IPS-18c (cell line): ENCODE data around the gene C2orf78.
A peak's percentile ranks its signal among the peaks of the same experiment; 100 is the strongest.
"Not testable (repeated sequence)": the region's sequence is repeated elsewhere in the genome, so short reads cannot be mapped to it uniquely, and the experiment has no call there.

Experiments used
- H3K4me3 ChIP-seq: 2 replicates; pipeline ENCODE4 v1.7.0; 2013; ENCODE audit warnings: low read depth, mild to moderate bottlenecking, low read length, moderate library complexity; ENCODE audit not compliant: insufficient read depth
- H3K9me3 ChIP-seq: one replicate; pipeline ENCODE4 v1.6.1; 2013; ENCODE audit warnings: mild to moderate bottlenecking, low read length, moderate library complexity; ENCODE audit not compliant: control insufficient read depth, insufficient read depth

The C2orf78 gene, protein sequence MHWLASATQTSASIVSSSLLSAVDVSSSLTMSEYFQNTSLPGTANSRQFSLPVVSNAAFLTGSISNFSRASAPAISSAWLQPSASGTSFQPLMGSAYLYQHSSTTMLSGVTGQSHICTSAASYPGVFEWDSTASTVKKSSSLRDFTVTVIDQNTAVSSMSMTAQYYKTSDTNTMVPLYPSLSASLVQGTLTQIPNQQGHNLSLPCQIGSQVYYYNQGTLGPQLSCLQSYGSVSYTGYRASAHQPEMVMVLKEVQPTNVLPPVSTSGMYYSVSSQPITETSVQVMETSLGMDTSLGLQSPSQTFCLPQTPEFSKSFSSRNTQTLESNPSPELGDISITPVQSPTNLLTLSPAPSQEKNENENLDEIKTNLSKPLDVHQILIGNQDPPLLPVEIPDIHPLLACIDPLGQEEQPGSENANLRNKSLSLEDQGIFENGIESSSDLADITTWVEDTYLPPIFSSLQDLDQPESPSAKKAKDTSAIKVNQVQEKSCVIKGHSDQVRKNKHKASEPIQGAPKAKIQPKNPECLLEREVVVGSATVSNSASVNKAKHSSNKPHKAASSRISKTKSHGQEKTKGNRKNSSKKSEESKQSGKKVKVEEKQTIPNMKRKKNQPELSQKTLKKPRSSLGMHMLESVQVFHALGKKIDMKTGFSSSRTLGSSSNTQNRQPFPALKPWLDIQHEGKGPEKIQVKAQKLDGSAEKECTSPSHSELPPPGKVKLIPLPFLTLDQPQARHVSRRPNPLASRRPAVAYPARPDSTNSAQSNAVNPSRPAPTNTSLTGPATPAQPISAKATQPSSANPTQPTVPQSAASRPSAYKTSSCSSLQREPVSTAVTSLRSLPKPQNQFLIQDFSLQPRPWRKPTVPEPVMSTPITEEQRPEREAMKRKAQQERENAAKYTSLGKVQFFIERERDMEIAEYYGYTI

DNA sequence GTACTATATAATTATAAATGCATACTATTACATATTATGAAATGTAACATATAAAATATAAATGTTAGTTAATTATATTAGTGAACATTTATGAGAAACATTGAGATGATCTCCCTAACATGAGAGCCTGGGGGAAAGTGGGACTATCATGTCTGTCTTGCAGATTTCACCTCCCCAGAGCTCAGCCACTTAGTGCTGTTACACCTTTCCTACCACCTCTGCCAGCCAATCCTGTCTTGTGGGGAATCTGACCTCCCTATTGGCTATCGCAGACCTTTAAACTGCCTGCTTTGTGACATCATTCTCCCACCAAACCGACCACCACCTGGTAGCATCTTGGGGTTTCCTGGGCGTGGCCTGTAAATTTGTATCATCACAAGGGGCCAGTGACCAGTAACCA is at the start of gene C2orf78:
Gene C2orf78, plus strand, starts transcription at position 301 of the 400 bp plus-strand sequence. CDS start 127 bp downstream, outside the sequence.
- not testable (repeated sequence) for H3K4me3 ChIP-seq, H3K9me3 ChIP-seq

DNA sequence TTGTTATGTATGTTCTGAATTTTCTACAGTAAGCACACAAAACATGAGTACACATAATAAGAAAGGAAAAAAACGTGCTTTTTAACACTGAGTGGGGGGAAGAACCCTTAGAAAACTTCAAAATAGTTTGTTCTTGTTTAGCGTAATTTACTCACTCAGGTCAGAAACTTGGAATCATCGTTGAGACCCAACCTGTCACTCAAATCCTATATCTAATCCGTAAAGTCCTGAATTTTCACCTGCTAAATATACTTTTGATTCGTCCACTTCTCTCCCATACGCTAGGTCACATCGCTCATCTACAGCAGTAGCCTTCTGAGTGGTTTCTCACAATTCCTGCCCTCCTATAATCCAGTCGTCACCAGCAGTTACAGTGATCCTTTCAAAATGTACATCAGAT is 47.6 kb upstream of the C2orf78 start:
- Histone ChIP-seq H3K4me3 (peak overlapping the region; percentile 75), H3K9me3 (no peaks in the 10 kb centered on the region)

DNA sequence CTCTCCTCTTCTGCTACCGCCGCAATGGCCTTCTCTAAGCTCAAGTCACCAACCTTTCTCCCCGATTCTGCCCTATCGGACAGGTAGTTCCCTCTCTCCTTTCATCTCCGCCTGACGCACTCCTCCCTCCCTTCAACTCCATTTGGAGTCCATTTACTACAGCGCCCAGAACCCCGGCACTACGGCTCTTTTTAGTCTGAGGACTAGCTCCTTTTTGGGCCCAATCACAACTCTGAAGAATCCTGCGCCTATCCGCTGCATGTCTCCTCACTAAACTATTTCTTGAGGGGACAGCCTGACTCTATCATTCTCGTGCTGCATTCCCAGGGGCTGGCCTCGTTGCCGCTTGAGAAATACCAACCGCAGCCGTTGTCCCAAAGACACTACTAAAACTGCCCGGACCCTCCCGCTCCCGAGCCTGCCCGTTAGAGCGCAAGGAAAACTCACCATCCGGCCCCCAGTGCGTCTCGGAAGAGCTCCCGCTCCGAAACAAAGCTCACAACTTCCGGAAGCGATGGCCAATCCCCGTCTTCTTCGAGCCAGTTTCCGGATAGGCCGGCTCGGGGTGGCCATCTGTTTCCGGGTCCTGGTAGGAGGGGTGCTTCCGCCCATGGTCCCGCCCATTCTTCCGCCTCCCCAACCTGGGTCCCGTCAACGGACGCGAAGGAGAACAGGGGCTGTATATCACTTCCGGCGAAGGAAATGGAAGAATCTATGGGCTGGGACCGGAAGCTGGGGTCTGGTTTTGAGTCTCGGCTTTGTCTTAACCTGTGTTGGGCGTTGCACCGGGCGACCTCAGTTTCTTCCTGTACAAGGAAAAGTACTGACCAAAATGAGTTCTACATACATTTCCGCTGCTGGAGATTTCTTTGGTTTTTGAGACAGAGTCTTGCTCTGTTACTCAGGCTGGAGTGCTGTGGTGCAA is 46.9 kb upstream of the C2orf78 start, which contains the start of gene TPRKB:
Gene TPRKB, minus strand, starts transcription at position 491 of the 925 bp plus-strand sequence. CDS start 2,776 bp downstream, outside the sequence.
- peak within 1 kb of the TSS; percentile 75 for H3K4me3 ChIP-seq
- no peaks in the 10 kb centered on the region for H3K9me3 ChIP-seq

DNA sequence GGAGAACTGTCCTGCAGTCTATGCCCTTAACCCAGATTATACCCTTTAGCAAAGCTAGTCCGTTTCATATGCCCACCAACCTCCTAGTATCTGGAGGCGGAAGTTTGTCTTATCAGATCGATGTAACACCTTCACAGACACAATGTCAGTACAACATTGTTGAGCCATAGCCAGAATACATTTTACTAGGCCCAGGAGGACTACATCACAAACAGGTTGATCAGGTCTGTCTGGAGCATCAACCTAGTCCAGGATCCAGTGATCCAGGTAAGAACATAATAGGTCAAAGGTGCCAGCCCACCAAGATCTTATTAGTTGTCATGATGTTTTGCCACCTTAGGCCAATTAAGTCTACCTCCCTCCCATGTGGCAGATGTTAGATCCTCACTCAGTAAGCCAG is 44.9 kb upstream of the C2orf78 start:
- H3K9me3 ChIP-seq, result no peaks in the 10 kb centered on the region
- H3K4me3 ChIP-seq, result no peak overlapping the region

DNA sequence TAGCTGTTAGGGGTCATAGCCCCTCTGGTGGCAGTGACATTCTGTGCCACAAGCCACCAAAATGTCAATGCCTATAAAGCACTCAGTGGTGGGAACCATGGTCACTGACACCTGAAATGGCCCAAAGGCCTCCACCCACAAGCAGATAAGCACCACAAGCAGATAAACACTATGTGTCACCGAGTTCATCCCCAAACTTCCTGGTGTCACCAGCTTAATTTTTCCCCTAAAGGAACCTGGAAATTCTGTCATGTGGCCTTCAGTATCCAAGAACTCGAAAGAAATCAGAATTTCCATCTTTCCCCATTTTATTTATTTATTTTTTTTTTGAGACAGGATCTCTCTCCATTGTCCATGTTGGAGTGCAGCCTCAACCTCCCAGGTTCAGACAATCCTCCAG is 43.2 kb upstream of the C2orf78 start:
- H3K9me3 ChIP-seq, result no peaks in the 10 kb centered on the region

DNA sequence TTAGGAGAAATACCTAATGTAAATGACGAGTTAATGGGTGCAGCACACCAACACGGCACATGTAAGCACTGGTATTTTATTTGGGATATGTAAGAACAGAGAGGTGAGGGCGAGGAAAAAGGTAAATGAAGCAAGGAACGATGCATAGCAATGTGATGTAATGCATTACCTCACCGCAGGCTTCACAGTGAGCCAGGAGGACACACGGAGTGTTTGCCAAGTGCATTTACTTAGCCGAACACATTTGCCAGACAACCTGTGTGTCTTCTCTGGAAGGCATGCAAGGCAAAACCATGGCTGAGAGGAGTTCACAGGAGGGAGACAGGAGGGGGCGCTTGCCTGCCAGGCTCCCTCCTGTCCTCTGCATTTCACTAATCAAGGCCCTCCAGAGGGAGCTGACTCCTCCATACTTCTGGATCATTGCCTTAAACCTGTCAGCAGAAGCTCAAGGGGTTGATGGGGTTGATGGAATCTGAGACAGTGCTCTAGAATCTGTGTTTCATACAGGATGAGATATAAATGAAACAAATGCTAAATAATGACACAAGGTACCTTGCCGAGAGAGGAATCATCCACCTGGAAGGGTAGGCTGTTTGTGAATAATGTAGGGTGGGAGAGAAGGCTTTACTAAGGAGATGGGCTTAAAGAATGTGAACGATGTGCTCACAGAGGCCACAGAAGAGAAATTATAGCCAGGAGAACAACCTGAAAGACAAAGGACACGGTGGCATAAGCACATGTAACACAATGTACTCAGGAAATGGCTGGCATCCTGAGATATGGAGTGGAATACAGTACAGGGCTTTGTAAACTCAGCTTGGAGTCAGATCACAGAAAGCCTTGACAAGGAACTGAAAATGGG is 37.7 kb upstream of the C2orf78 start:
- no peaks in the 10 kb centered on the region for H3K9me3 ChIP-seq
- H3K4me3 ChIP-seq, result no peak overlapping the region

More for the DNA sequence above, 43.2 kb upstream of the C2orf78 start:
- no peak overlapping the region for H3K4me3 ChIP-seq

DNA sequence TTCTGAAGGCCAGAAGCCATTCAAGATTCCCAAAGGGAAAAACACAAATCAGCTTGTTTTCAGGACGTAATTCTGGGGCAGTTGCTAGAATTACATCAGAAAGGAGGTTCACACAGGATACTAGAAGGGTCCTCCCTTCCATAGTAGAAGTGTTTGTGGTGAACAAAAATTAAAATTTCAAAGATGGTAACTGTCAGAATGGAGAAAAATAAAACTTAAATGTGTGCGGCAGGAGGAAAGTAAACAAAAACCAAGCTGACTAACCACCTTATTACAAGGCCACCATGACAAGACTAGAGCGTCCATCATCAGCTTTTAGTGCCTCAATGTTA is 37.1 kb upstream of the C2orf78 start:
- H3K4me3 ChIP-seq, result no peak overlapping the region

DNA sequence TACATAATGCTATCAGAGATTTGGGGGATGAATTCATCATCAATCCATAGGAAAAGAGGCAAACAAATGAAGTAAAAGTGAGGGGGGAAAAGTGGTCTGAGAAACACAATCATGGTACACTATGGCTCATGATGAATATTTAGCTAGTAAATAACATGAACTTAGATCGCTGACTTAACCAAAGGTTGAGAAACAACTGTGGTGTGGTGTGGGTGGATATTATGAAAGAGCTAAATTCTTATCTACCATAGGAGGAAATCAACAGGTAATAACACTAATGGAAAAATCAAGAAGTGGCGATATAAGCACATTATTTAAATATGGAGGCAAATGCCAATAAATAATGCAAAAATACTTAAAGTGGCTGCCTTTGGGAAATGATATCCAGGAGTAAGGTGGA is 34.7 kb upstream of the C2orf78 start:
- Histone ChIP-seq H3K4me3 (no peak overlapping the region), H3K9me3 (no peaks in the 10 kb centered on the region)

More for the DNA sequence above, 37.1 kb upstream of the C2orf78 start:
- H3K9me3 ChIP-seq, result no peaks in the 10 kb centered on the region

DNA sequence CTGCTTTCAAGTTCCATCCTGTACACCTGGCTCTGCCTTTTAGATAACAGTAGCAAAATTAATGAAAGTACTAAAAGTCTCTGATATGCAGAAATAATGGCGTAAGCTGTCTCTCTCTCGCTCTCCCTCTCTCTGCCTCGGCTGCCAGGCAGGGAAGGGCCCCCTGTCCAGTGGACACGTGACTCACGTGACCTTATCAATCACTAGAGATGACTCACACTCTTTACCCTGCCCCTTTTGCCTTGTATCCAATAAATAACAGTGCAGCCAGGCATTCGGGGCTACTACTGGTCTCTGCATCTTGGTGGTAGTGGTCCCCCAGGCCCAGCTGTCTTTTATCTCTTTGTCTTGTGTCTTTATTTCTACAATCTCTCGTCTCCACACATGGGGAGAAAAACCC is 29.7 kb upstream of the C2orf78 start:
- not testable (repeated sequence) for H3K9me3 ChIP-seq, H3K4me3 ChIP-seq

DNA sequence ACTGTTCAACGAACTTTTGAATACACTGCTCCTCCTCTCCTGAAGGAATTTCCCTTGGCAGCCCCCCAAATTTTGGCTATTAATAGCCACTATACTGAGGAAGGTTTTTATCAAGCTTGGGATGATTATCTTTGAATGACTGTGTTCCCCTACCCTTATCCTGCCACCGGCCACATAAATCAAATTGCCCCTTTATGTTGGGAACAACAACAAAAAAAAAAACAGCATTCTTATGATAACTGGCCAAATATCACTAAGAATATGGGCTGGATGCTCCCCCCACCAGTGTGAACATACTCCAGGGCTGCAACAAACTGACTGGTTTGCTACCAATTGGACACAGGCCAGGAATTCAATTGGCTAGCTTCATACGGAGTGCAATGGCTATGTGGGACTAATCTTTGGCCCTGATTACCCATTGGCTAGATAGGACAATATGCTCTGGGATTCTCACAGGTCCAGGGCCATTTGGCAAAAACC is 24.7 kb upstream of the C2orf78 start:
- peaks cover 2% of the 10 kb centered on the region for H3K9me3 ChIP-seq
- H3K4me3 ChIP-seq, result no peak overlapping the region

DNA sequence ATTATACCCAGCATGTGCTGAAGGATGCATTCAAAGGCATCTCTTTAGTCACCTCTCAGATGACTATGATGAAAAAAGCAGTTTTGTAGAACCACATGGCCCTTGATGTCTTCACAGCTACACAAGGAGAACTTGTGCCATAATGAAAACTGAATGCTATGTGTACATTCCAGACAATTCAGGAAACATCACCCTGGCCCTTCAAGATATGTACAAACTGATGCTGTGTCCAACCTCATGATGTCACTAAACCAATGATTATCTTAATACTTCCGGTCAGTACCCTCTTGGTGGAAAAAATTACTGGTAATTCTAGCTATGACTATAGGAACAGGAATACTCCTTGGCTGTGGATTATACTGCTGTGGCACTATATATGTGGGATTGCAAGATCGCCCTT is 24.1 kb upstream of the C2orf78 start:
- Histone ChIP-seq H3K9me3 (peaks cover 2% of the 10 kb centered on the region), H3K4me3 (no peak overlapping the region)

DNA sequence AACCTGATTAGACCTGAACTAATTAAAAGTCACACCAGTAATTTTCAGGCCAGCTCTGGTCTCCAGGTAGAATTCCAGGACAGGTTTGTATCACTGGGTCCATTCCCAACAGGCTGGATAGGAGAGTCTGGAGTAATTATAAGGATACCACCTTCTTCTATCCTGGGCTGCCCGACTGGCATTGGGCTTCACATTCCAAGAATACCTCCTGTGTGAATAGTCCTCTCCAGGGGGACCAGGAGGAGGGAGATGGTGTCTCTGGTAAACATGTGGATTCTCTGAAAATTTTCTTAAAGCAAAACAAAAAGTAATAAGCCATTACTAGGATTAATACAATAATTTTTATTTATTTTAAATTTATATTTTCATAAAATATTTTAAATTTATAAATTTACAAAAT is 21.4 kb upstream of the C2orf78 start:
- Histone ChIP-seq H3K4me3 (no peak overlapping the region), H3K9me3 (no peaks in the 10 kb centered on the region)

DNA sequence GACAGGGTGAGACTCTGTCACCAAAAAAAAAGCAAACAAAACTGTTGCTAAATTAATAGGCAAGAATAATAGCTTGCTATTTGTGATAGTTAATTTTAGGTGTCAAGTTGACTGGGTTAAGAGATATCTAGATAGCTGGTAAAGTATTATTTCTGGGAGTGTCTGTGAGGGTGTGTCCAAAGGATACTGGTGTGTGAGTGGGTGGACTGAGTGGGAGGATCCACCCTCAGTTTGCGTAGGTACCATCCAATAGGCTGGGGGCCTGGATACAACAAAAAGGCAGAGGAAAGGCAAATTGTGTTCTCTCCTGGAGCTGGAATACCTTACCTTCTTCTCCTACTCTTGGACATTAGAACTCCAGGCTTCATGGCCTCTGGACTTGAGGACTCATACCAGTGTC is 19.0 kb upstream of the C2orf78 start:
- Histone ChIP-seq H3K9me3 (no peaks in the 10 kb centered on the region), H3K4me3 (no peak overlapping the region)

DNA sequence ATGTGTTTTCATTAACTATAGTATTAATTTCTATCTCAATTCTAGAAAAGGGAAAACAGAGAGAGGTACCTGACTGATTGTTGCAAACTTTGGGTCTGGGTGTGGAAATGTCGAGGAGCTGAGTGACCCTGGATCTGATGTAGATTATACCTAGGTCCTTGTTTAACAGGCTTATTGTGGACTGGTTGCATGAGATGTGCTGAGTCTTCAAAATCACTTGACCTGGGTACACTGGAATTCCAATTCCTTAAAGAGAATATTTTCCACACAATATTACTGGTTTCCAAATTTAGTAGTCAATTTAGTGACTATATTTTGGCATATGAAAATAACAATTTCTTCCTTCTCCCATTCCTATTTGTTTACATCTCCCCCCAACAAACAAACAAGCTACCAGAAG is 17.6 kb upstream of the C2orf78 start:
- H3K4me3 ChIP-seq, result no peak overlapping the region
- H3K9me3 ChIP-seq, result no peaks in the 10 kb centered on the region

DNA sequence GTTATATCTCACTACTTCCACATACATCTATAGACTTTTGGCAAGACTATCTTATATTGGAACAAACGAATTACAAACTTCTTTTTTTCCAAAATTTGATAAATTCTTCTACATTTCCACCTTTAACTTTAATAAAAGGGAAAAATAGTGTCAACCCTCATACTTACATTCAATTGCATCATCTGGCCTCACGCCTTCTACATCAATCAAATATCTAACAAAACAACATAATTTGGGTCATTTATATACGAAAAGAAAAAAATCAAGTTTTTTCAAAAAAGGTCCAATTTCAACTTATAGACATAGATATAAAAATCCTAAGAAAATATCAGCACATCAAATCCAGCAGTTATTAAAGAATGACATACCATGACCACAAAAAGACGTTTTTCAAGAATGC is 17.0 kb upstream of the C2orf78 start:
- Histone ChIP-seq H3K4me3 (no peak overlapping the region), H3K9me3 (no peaks in the 10 kb centered on the region)

DNA sequence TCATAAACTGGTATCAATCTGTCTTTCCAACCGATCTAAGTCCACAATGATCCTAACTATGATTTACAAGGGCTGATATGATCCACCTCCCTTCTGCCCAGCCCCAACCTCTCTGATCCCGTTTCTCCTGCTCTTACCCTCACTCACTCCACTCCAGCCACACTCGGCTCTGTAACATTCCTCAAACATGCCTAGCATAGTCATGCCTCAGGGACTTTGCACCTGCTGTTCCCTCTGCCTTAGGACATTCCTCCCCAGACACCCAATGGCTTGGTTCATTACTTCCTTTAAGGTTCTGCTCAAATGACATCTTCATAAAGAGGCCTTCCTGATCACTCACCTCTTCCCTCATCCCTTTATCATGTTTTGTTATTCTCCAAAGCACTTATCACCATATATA is 13.3 kb upstream of the C2orf78 start:
- H3K9me3 ChIP-seq, result no peaks in the 10 kb centered on the region
- H3K4me3 ChIP-seq, result no peak overlapping the region
